ENCODE measurements around the gene NEMF.
"Not testable (repeated sequence)": the region's sequence is repeated elsewhere in the genome, so short reads cannot be mapped to it uniquely, and the experiment has no call there.

Gene NEMF

GRCh38 chr14:49875640-49876198 lies 23.1 kb upstream of the NEMF start:
- no peak for DNase-seq

- not testable (repeated sequence) for DNase-seq
Observed at GRCh38 chr14:49873548-49873947, 21.0 kb upstream of the NEMF start.

- DNase-seq: no peak
Observed at GRCh38 chr14:49870908-49871307, 18.3 kb upstream of the NEMF start.

GRCh38 chr14:49868720-49869114 lies 16.1 kb upstream of the NEMF start:
- no peak for DNase-seq

- DNase-seq: peak; percentile 92 to 93
Observed at GRCh38 chr14:49867831-49868719, 15.5 kb upstream of the NEMF start.

- DNase-seq: peak; percentile 55 to 61
Observed at GRCh38 chr14:49865431-49865859, 12.9 kb upstream of the NEMF start.

- no peak for DNase-seq
Observed at GRCh38 chr14:49863487-49864281, 11.1 kb upstream of the NEMF start.

- DNase-seq: peak; percentile 70 to 84
Observed at GRCh38 chr14:49862089-49862673, 9.6 kb upstream of the NEMF start.

GRCh38 chr14:49861699-49862088 lies 9.1 kb upstream of the NEMF start:
- DNase-seq: peak in 1 of 2 experiments; percentile 55

- no peak for DNase-seq
Observed at GRCh38 chr14:49860988-49861698, 8.6 kb upstream of the NEMF start.

- DNase-seq: peak in 1 of 2 experiments; percentile 47
Observed at GRCh38 chr14:49858383-49858782, 5.8 kb upstream of the NEMF start.

GRCh38 chr14:49857427-49858003 lies 4.9 kb upstream of the NEMF start:
- DNase-seq: no peak

GRCh38 chr14:49853572-49854375 lies 1.2 kb upstream of the NEMF start:
- peak in 1 of 2 experiments; percentile 7 for DNase-seq

- no peak for DNase-seq
Observed at GRCh38 chr14:49853158-49853477, 530 bp upstream of the NEMF start.

GRCh38 chr14:49851813-49852212 lies 775 bp downstream of the NEMF start:
- no peak for DNase-seq

GRCh38 chr14:49849213-49849847 lies 3.3 kb downstream of the NEMF start:
- peak in 1 of 2 experiments; percentile 44 for DNase-seq

GRCh38 chr14:49828640-49829039 lies 23.9 kb downstream of the NEMF start:
- no peak for DNase-seq

GRCh38 chr14:49820176-49820575 lies 32.4 kb downstream of the NEMF start:
- DNase-seq: no peak

GRCh38 chr14:49816844-49817243 lies 35.7 kb downstream of the NEMF start:
- no peak for DNase-seq

- DNase-seq: not testable (repeated sequence)
Observed at GRCh38 chr14:49816118-49816517, 36.5 kb downstream of the NEMF start.

- DNase-seq: no peak
Observed at GRCh38 chr14:49808780-49809179, 43.8 kb downstream of the NEMF start.
